K562 (cell line): ENCODE data around the gene ANXA9. TPM values are rescaled to one million over a fixed set of nuclear protein-coding genes. Genes with fewer than 3 reads are reported as not detected.

Experiments used
- ADNP ChIP-seq: fragments of 200-800 bp; sonication (Bioruptor generic); IDR thresholded peaks from 2 replicates; pipeline ENCODE4 v1.6.1; 2016; ENCODE audit warnings: missing genetic modification characterization, missing compliant biosample characterization
- GTF2A2 ChIP-seq: IDR thresholded peaks from 2 replicates; pipeline ENCODE4 v1.6.1; 2016; ENCODE audit warnings: mild to moderate bottlenecking, missing genetic modification characterization, missing compliant biosample characterization
- MYNN ChIP-seq, 2 experiments: sonication (generic); formaldehyde crosslinking in 1 of 2; IDR thresholded peaks; 2 replicates each; pipeline versions ENCODE4 v1.5.0 to v1.6.1; 2016 to 2020; ENCODE audit warnings: antibody characterized with exemption in 1 of 2, missing genetic modification reagents in 1 of 2
- PHF8 ChIP-seq: fragments of 200-600 bp; sonication (generic); IDR thresholded peaks from 2 replicates; pipeline ENCODE4 v1.6.1; 2012; ENCODE audit warnings: mixed run types, mild to moderate bottlenecking, inconsistent platforms, low read length, moderate library complexity, borderline replicate concordance
- RBFOX2 ChIP-seq: fragments of 200-400 bp; formaldehyde crosslinking; IDR thresholded peaks from 2 replicates; pipeline ENCODE4 v1.6.1; 2017; ENCODE audit warnings: low read depth, mild to moderate bottlenecking, low read length, moderate library complexity
- RCOR1 ChIP-seq, 2 experiments: IDR thresholded peaks; 2 replicates each; pipeline ENCODE4 v1.6.1; 2012; ENCODE audit warnings: low read depth in 2 of 2, low read length in 2 of 2, borderline replicate concordance in 1 of 2, improper control_type of control experiment in 1 of 2
- TAL1 ChIP-seq: fragments of 450-650 bp; IDR thresholded peaks from 2 replicates; pipeline ENCODE4 v1.6.1; 2016; ENCODE audit warnings: mild to moderate bottlenecking
- TFAP4 ChIP-seq: sonication (generic); formaldehyde crosslinking; IDR thresholded peaks from 2 replicates; pipeline ENCODE4 v1.8.0; 2022; ENCODE audit warnings: missing genetic modification reagents, mild to moderate bottlenecking, moderate library complexity, borderline replicate concordance
- ZBTB11 ChIP-seq, 3 experiments: fragments of 200-800 bp in 1 of 3; fragments of 250-450 bp in 1 of 3; fragments of 450-650 bp in 1 of 3; sonication (Bioruptor Pico) in 1 of 3; sonication (Bioruptor generic) in 1 of 3; formaldehyde crosslinking in 1 of 3; IDR thresholded peaks; 2 replicates each; pipeline versions ENCODE4 v1.6.1 to v1.8.0; 2016 to 2022; ENCODE audit warnings: mild to moderate bottlenecking in 2 of 3, missing genetic modification characterization in 2 of 3, missing compliant biosample characterization in 1 of 3, moderate library complexity in 1 of 3
- polyA plus RNA-seq, 8 experiments: library from polyadenylated mRNA; depleted of rRNA in 4 of 8; stranded (reverse) in 5 of 8; unstranded in 3 of 8; fragments of >200 nt; fragmentation: Nextera tagmentation in 2 of 8; fragmentation: Illumina TruSeq in 1 of 8; extraction: Ambion mirVana in 2 of 8; extraction: Trizol in 1 of 8; gene quantifications; 2 replicates each; pipeline versions ENCODE4 v1.2.1 to v1.2.3, GENCODE V29; 2011 to 2014; ENCODE audit warnings: inconsistent platforms in 1 of 8, missing spikeins in 1 of 8
- total RNA-seq, 7 experiments: library from RNA; depleted of rRNA in 6 of 7; stranded (reverse); fragments of >200 nt in 6 of 7; fragmentation: Illumina TruSeq in 2 of 7; extraction: Trizol in 2 of 7; gene quantifications; 2 replicates each; pipeline versions ENCODE4 v1.2.1 to v1.2.3, GENCODE V29; 2011 to 2021; ENCODE audit warnings: low replicate concordance in 1 of 7
- TF ChIP-seq, protein P1 (sequence below), 2 experiments: fragments of 150-350 bp in 1 of 2; IDR thresholded peaks; 2 replicates each; pipeline ENCODE4 v1.6.1; 2012 to 2016; ENCODE audit warnings: low read depth in 2 of 2, low read length in 2 of 2, mild to moderate bottlenecking in 1 of 2, moderate library complexity in 1 of 2
- TF ChIP-seq, protein P2 (sequence below), 2 experiments: fragments of 450-650 bp; conservative IDR thresholded peaks; 2 replicates each; pipeline ENCODE4 v1.6.1; 2017; ENCODE audit warnings: mild to moderate bottlenecking in 2 of 2, moderate library complexity in 2 of 2
- TF ChIP-seq, protein P3 (sequence below): fragments of 450-650 bp; IDR thresholded peaks from 2 replicates; pipeline ENCODE4 v1.7.0; 2016; ENCODE audit warnings: borderline replicate concordance

ANXA9 gene
- total and polyA plus RNA-seq, 9 of the 15 experiments (the other 6 are each of a cell fraction or from before 2014, with no cell fraction given): 0.24 to 1.6 (median 0.57) TPM

DNA sequence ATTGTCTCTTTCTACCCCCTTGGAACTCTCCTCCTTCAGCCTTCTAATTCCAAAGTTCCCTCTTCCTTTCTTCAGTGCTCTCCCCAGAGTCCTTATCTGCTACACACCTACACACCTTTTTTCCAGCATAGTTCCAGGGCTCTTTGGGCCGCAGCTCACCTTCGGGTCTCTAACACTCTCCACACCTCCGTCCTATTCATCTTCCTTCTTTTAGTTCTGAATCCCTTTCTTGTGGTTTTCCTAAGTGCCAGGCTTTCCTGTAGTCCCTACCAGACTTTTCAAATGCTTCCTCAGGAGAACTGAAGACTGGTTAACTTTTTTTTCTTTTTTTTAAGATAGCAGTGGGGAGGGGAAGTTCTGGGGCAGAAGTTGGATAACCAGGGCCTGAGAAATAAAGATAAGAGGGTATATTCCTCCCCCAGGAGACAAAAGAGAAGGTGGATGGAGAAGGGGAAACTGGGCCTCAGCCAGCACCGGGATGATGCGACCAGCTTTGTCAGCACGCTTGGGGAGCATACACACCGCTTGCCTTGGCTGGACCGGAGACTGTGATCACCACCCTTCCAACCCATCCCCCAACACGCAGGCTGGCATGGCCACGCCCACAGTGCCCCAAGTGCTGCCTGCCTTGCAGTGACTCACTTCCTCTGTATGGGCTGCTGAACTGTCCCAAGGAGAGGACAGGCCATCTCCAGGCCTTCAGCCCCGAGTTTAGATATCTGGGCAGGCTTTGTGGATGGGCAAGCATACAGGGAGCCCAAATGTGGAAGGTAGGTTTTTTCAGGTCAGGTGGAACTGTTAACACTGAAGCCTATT lies 5.0 kb upstream of the ANXA9 start (continued):
- TF ChIP-seq, protein P1, sequence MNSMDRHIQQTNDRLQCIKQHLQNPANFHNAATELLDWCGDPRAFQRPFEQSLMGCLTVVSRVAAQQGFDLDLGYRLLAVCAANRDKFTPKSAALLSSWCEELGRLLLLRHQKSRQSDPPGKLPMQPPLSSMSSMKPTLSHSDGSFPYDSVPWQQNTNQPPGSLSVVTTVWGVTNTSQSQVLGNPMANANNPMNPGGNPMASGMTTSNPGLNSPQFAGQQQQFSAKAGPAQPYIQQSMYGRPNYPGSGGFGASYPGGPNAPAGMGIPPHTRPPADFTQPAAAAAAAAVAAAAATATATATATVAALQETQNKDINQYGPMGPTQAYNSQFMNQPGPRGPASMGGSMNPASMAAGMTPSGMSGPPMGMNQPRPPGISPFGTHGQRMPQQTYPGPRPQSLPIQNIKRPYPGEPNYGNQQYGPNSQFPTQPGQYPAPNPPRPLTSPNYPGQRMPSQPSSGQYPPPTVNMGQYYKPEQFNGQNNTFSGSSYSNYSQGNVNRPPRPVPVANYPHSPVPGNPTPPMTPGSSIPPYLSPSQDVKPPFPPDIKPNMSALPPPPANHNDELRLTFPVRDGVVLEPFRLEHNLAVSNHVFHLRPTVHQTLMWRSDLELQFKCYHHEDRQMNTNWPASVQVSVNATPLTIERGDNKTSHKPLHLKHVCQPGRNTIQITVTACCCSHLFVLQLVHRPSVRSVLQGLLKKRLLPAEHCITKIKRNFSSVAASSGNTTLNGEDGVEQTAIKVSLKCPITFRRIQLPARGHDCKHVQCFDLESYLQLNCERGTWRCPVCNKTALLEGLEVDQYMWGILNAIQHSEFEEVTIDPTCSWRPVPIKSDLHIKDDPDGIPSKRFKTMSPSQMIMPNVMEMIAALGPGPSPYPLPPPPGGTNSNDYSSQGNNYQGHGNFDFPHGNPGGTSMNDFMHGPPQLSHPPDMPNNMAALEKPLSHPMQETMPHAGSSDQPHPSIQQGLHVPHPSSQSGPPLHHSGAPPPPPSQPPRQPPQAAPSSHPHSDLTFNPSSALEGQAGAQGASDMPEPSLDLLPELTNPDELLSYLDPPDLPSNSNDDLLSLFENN (IDR thresholded peaks at IDR 0.05; ENCODE audit: low read depth in 2 of 2, low read length in 2 of 2): peak in 1 of 2 experiments; percentile 82; a peak in 1 of 4 replicates
- peak; percentile 69; the same call in 1 of the 2 replicates for TF ChIP-seq TFAP4
- TF ChIP-seq ZBTB11 (CRISPR knock-in tag; IDR thresholded peaks at IDR 0.05): peak in 1 of 3 experiments; percentile 46; a peak in 1 of 6 replicates
- TF ChIP-seq ADNP (tag): no peak
- peak; percentile 35; the same call in 1 of the 2 replicates for TF ChIP-seq PHF8
- TF ChIP-seq MYNN (IDR thresholded peaks at IDR 0.05): peak; percentile 94
- no peak for TF ChIP-seq MYNN (CRISPR knock-in tag; IDR thresholded peaks at IDR 0.05)
- TF ChIP-seq, protein P2, sequence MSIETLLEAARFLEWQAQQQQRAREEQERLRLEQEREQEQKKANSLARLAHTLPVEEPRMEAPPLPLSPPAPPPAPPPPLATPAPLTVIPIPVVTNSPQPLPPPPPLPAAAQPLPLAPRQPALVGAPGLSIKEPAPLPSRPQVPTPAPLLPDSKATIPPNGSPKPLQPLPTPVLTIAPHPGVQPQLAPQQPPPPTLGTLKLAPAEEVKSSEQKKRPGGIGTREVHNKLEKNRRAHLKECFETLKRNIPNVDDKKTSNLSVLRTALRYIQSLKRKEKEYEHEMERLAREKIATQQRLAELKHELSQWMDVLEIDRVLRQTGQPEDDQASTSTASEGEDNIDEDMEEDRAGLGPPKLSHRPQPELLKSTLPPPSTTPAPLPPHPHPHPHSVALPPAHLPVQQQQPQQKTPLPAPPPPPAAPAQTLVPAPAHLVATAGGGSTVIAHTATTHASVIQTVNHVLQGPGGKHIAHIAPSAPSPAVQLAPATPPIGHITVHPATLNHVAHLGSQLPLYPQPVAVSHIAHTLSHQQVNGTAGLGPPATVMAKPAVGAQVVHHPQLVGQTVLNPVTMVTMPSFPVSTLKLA (conservative IDR thresholded peaks at IDR 0.05): peak; percentile 41 to 74
- peak; percentile 64 for TF ChIP-seq RBFOX2
- TF ChIP-seq TAL1: peak; percentile 90
- peak; percentile 65 to 95; a peak in 3 of 4 replicates for TF ChIP-seq RCOR1 (IDR thresholded peaks at IDR 0.05; ENCODE audit: borderline replicate concordance in 1 of 2, low read depth in 2 of 2, low read length in 2 of 2)
- TF ChIP-seq, protein P3, sequence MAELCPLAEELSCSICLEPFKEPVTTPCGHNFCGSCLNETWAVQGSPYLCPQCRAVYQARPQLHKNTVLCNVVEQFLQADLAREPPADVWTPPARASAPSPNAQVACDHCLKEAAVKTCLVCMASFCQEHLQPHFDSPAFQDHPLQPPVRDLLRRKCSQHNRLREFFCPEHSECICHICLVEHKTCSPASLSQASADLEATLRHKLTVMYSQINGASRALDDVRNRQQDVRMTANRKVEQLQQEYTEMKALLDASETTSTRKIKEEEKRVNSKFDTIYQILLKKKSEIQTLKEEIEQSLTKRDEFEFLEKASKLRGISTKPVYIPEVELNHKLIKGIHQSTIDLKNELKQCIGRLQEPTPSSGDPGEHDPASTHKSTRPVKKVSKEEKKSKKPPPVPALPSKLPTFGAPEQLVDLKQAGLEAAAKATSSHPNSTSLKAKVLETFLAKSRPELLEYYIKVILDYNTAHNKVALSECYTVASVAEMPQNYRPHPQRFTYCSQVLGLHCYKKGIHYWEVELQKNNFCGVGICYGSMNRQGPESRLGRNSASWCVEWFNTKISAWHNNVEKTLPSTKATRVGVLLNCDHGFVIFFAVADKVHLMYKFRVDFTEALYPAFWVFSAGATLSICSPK: no peak
- no peak for TF ChIP-seq GTF2A2 (tag)
